GM11168 (cell line): ENCODE measurements around the gene RRP15.

Experiments used
- in situ Hi-C: fragments of 300-500 bp; cut with MboI; formaldehyde crosslinking; loops from one replicate; pipeline ENCODE4 v1.12.0; 2022; ENCODE audit warnings: low sequenced_read_pairs; ENCODE audit not compliant: unreplicated experiment

RRP15 gene

DNA sequence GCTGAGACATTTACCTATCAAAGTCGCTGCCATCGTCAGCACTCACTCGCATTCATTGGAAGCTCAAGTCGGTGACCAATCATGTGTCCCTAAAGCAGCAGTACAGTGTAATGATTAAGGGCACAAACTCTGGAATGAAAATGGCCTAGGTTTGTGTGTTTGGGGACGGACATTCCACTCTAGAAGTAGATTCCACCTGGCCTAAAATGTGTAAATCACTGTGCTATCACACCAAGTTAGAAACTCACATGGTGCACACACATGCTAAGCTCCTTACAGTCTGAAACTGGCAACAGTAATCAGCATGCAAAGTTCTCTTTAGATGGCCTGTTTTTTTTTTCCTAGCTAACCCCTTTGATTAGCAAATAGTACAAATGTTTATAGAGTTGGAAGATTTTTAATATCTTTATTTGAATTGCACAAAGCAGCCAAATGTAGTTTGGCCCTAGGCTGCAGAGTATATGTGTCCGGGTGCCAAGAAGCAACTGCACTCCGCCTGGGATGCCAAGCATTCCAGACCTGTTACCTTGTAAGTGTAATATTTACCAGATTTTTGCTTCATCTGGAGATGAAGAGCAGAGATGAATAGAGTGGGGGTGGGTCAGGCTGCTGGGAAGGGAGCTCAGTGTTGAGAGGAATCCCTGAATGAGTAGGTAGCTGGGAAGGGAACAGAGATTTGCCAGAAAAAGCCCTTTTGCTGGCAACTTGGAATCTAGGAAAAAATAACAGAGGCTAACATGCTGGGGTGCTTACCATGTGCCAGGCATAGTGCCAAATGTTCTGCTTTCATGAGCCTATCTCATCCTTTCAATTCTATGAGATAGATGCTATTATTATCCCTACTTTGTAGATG is 95.3 kb downstream of the RRP15 start:
- in situ Hi-C loops: no loop called here

DNA sequence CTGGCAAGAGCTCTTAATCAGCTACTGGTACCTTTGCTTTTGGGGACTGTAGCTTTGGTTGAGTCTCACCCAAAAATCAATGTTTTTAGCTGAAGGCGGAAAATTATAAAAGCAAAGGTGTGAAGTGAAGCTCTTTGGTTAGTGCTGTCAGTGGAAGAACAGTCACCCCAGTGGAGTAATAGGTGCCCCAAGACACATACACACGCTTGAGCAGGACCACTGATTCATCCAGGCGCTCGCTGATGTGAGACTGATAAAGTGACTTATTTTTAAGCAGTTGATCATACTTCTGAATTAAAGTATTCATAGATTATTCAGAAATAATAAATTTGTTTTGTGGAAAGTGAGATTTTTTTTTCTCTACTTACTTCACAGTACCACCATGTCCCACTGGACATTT is 97.2 kb downstream of the RRP15 start:
- in situ Hi-C loops: no loop called here

- in situ Hi-C loops: no loop called here
Observed at GRCh38 chr1:218383051-218383450, 98.0 kb downstream of the RRP15 start.

GRCh38 chr1:218383681-218384080 is 98.6 kb downstream of the RRP15 start:
- in situ Hi-C loops: no loop called here

DNA sequence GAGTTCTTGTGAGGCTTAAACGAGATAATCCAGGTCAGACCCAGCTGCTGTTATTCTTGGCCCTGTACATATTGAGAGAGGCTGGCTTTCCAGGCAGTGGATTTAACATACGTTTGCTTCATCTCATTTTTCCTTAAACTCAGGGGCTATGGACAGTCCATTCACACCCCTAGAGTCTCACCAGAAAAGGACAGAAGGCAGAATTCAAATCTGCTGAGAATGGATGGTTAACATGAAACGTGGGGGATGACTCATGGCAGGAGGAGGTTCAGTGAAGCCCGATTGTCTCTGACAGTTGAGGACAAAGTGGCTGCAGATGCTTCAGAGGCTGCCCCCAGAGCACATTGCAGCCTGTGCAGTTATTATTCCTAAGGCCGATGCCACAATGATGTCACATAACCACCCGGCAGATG is 99.5 kb downstream of the RRP15 start:
- in situ Hi-C loops: no loop called here
